Neuronal stem cell (in vitro differentiated cells): Measurements from ENCODE around the gene LRMDA.

Source experiments
- DNase-seq: peaks from one replicate; pipeline ENCODE4 v3.0.0-alpha.2; 2013; ENCODE audit warnings: low spot score
- H2AFZ ChIP-seq: one replicate; pipeline ENCODE4 v1.6.1; 2013; ENCODE audit warnings: mild to moderate bottlenecking, low read length, inconsistent platforms
- H2AK5ac ChIP-seq: 2 replicates; pipeline ENCODE4 v1.6.1; 2013; ENCODE audit warnings: low read depth, mild to moderate bottlenecking, inconsistent platforms, low read length, moderate library complexity, mixed read lengths
- H2BK120ac ChIP-seq: 2 replicates; pipeline ENCODE4 v1.6.1; 2013; ENCODE audit warnings: low read depth, mild to moderate bottlenecking, inconsistent platforms, low read length, moderate library complexity, mixed read lengths
- H2BK12ac ChIP-seq: one replicate; pipeline ENCODE4 v1.6.1; 2013; ENCODE audit warnings: low read length, inconsistent platforms
- H2BK15ac ChIP-seq: 2 replicates; pipeline ENCODE4 v1.6.1; 2013; ENCODE audit warnings: mild to moderate bottlenecking, low read length, inconsistent platforms, mixed read lengths
- H2BK5ac ChIP-seq: one replicate; pipeline ENCODE4 v1.6.1; 2013; ENCODE audit warnings: inconsistent platforms, mild to moderate bottlenecking, low read length, moderate library complexity
- H3K14ac ChIP-seq: one replicate; pipeline ENCODE4 v1.6.1; 2013; ENCODE audit warnings: low read length, inconsistent platforms
- H3K18ac ChIP-seq: 2 replicates; pipeline ENCODE4 v1.6.1; 2013; ENCODE audit warnings: low read length, inconsistent platforms
- H3K23ac ChIP-seq: 2 replicates; pipeline ENCODE4 v1.6.1; 2013; ENCODE audit warnings: low read depth, mild to moderate bottlenecking, mixed read lengths, low read length, inconsistent platforms; ENCODE audit not compliant: poor library complexity
- H3K27ac ChIP-seq: replicated peaks from 3 replicates; pipeline ENCODE4 v1.5.1; 2013; ENCODE audit warnings: low read length, inconsistent platforms
- H3K27me3 ChIP-seq, 3 experiments: 2 replicates each; pipeline ENCODE4 v1.6.1; 2013; ENCODE audit warnings: low read length in 3 of 3, mild to moderate bottlenecking in 2 of 3, inconsistent platforms in 1 of 3, low read depth in 1 of 3, mixed read lengths in 1 of 3, moderate library complexity in 1 of 3; ENCODE audit not compliant: control insufficient read depth in 3 of 3, insufficient read depth in 3 of 3
- H3K36me3 ChIP-seq, 2 donors: replicated peaks in 1 of 2; 2 replicates each; pipeline ENCODE4 v1.6.1; 2013; ENCODE audit warnings: low read length in 2 of 2; ENCODE audit not compliant: control insufficient read depth in 2 of 2, insufficient read depth in 2 of 2
- H3K4ac ChIP-seq: 2 replicates; pipeline ENCODE4 v1.6.1; 2013; ENCODE audit warnings: inconsistent platforms, mild to moderate bottlenecking, low read length, moderate library complexity
- H3K4me1 ChIP-seq, 2 donors: 1 replicate in 1 of 2; 2 replicates in 1 of 2; pipeline ENCODE4 v1.6.1; 2013; ENCODE audit warnings: low read length in 2 of 2, low read depth in 1 of 2; ENCODE audit not compliant: control insufficient read depth in 2 of 2, insufficient read depth in 1 of 2
- H3K4me2 ChIP-seq: one replicate; pipeline ENCODE4 v1.6.1; 2013; ENCODE audit warnings: mild to moderate bottlenecking, low read length, inconsistent platforms; ENCODE audit not compliant: insufficient read depth, poor library complexity, severe bottlenecking
- H3K4me3 ChIP-seq, 2 donors: 2 replicates each; pipeline ENCODE4 v1.5.1; 2013; ENCODE audit warnings: low read length in 2 of 2, mild to moderate bottlenecking in 2 of 2, inconsistent platforms in 1 of 2, moderate library complexity in 1 of 2
- H3K79me1 ChIP-seq: one replicate; pipeline ENCODE4 v1.6.1; 2013; ENCODE audit warnings: low read depth, mild to moderate bottlenecking, inconsistent platforms, low read length, moderate library complexity
- H3K9ac ChIP-seq: one replicate; pipeline ENCODE4 v1.6.1; 2013; ENCODE audit warnings: mild to moderate bottlenecking, low read depth, low read length, inconsistent platforms; ENCODE audit not compliant: poor library complexity
- H3K9me3 ChIP-seq, 2 donors: replicated peaks in 1 of 2; 2 replicates each; pipeline versions ENCODE3 to v1.6.1; 2013; ENCODE audit warnings: low read length in 2 of 2, mild to moderate bottlenecking in 2 of 2, inconsistent platforms in 1 of 2, low read depth in 1 of 2, mixed read lengths in 1 of 2, moderate library complexity in 1 of 2; ENCODE audit not compliant: control insufficient read depth in 2 of 2, insufficient read depth in 1 of 2
- H4K8ac ChIP-seq: one replicate; pipeline ENCODE4 v1.6.1; 2013; ENCODE audit warnings: low read depth, mild to moderate bottlenecking, inconsistent platforms, low read length, moderate library complexity
- H4K91ac ChIP-seq: one replicate; pipeline ENCODE4 v1.6.1; 2013; ENCODE audit warnings: low read length, low read depth, mild to moderate bottlenecking, inconsistent platforms; ENCODE audit not compliant: poor library complexity
- WGBS, 2 donors: extraction: QIAGEN DNeasy Blood & Tissue Kit; methylation state at CpG; one replicate each; pipeline ENCODE4 v1.1.7; 2013; ENCODE audit warnings: missing lambda C conversion rate in 2 of 2, mixed read lengths in 1 of 2; ENCODE audit not compliant: insufficient read length in 2 of 2, insufficient replicate concordance in 1 of 2; ENCODE audit errors: extremely low coverage in 2 of 2; 5-methylcytosine and 5-hydroxymethylcytosine counted together

LRMDA gene

GRCh38 chr10:75638752-75639151 is 207.3 kb downstream of the LRMDA start:
- no peak overlapping the region for H2BK120ac ChIP-seq
- H3K4me2 ChIP-seq = no peak overlapping the region
- no peak overlapping the region for H3K14ac ChIP-seq
- no peak overlapping the region for H2AFZ ChIP-seq
- whole genome bisulfite sequencing, 2 donors = no CpG with 5 or more reads among the region's 2 CpGs
- H4K91ac ChIP-seq = no peak overlapping the region
- H3K27me3 ChIP-seq = no peaks in the 10 kb centered on the region
- no peak overlapping the region for H3K27ac ChIP-seq
- no peak overlapping the region for H2BK12ac ChIP-seq
- no peaks in the 10 kb centered on the region for H3K9me3 ChIP-seq
- H2BK15ac ChIP-seq = no peak overlapping the region
- H3K4ac ChIP-seq = no peak overlapping the region
- no peak overlapping the region for H3K23ac ChIP-seq
- no peaks in the 10 kb centered on the region for H3K36me3 ChIP-seq
- no peak overlapping the region for H3K18ac ChIP-seq
- H3K9ac ChIP-seq = no peak overlapping the region
- peaks cover 1 to 5% of the 10 kb centered on the region in 2 donors for H3K4me1 ChIP-seq
- no peak overlapping the region for H2AK5ac ChIP-seq
- H4K8ac ChIP-seq = no peak overlapping the region
- H2BK5ac ChIP-seq = no peak overlapping the region
- H3K4me3 ChIP-seq = no peak overlapping the region
- no peaks in the 10 kb centered on the region for H3K79me1 ChIP-seq
- DNase-seq = no peak

- Histone ChIP-seq H2BK5ac (no peak overlapping the region), H3K4me1 (peaks cover 1 to 5% of the 10 kb centered on the region in 2 donors), H3K14ac (no peak overlapping the region), H3K18ac (no peak overlapping the region), H4K91ac (no peak overlapping the region), H3K79me1 (no peaks in the 10 kb centered on the region), H3K9me3 (no peaks in the 10 kb centered on the region), H3K27ac (no peak overlapping the region), H2BK12ac (no peak overlapping the region), H2AK5ac (no peak overlapping the region), H2BK15ac (no peak overlapping the region), H3K4me2 (no peak overlapping the region), H3K9ac (no peak overlapping the region), H3K36me3 (no peaks in the 10 kb centered on the region), H3K27me3 (no peaks in the 10 kb centered on the region), H4K8ac (no peak overlapping the region), H2BK120ac (no peak overlapping the region), H3K4me3 (peak overlapping the region in 1 of 2 donors; percentile 8), H3K4ac (no peak overlapping the region), H3K23ac (no peak overlapping the region), H2AFZ (no peak overlapping the region)
- no peak for DNase-seq
- no CpG with 5 or more reads among the region's 7 CpGs for WGBS, 2 donors
Measured at GRCh38 chr10:75639736-75640135, 208.3 kb downstream of the LRMDA start.

GRCh38 chr10:75640381-75640780 is 209.0 kb downstream of the LRMDA start:
- Histone ChIP-seq H3K79me1 (no peaks in the 10 kb centered on the region), H2AK5ac (no peak overlapping the region), H3K36me3 (no peaks in the 10 kb centered on the region), H3K9me3 (no peaks in the 10 kb centered on the region), H2BK15ac (no peak overlapping the region), H4K8ac (no peak overlapping the region), H2BK5ac (no peak overlapping the region), H3K9ac (no peak overlapping the region), H4K91ac (no peak overlapping the region), H3K14ac (no peak overlapping the region), H2AFZ (no peak overlapping the region), H3K18ac (no peak overlapping the region), H3K4me3 (no peak overlapping the region), H3K27me3 (no peaks in the 10 kb centered on the region), H3K4me2 (no peak overlapping the region), H3K27ac (no peak overlapping the region), H3K4me1 (peaks cover 0 to 1% of the 10 kb centered on the region in 2 donors), H3K4ac (no peak overlapping the region), H2BK12ac (no peak overlapping the region), H2BK120ac (no peak overlapping the region), H3K23ac (no peak overlapping the region)
- DNase-seq = no peak
- WGBS, 2 donors = no CpG with 5 or more reads among the region's 3 CpGs

GRCh38 chr10:75640803-75641202 is 209.4 kb downstream of the LRMDA start:
- Histone ChIP-seq H3K9ac (no peak overlapping the region), H3K23ac (no peak overlapping the region), H3K36me3 (no peaks in the 10 kb centered on the region), H2BK12ac (no peak overlapping the region), H3K14ac (no peak overlapping the region), H2BK15ac (no peak overlapping the region), H3K79me1 (no peaks in the 10 kb centered on the region), H3K4me1 (peaks cover 0 to 1% of the 10 kb centered on the region in 2 donors), H3K4ac (no peak overlapping the region), H2AFZ (no peak overlapping the region), H4K8ac (no peak overlapping the region), H2AK5ac (no peak overlapping the region), H3K18ac (no peak overlapping the region), H3K4me3 (no peak overlapping the region), H3K27ac (no peak overlapping the region), H3K4me2 (no peak overlapping the region), H4K91ac (no peak overlapping the region), H2BK120ac (no peak overlapping the region), H2BK5ac (no peak overlapping the region), H3K9me3 (no peaks in the 10 kb centered on the region), H3K27me3 (no peaks in the 10 kb centered on the region)
- no peak for DNase-seq
- WGBS, 2 donors = no CpG with 5 or more reads among the region's 1 CpG
